Measurements from ENCODE around the gene PIK3R4.

DNA sequence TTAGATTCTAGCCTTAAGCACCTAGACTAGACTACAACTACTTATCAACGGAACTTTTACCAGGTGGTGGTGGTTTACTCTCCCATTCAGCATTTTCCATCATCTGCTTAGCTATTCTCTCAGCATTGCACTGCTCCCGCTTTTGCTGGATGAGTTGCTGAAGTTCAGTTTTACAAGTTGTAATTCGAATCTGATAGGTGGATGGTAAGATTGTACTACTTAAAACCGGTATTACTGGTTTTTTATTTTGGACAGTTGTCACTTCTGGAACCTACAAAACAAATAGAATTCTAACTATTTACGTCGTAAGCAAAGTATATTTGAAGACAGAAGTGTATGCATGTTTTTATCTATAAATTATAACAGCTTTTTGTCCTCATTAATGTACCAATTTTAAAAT, 41.1 kb downstream of the PIK3R4 start:
- TF ChIP-seq CTCF (IDR thresholded peaks at IDR 0.05) = no peak
- TF ChIP-seq POLR2A (IDR thresholded peaks at IDR 0.05) = no peak
- no peak for TF ChIP-seq POLR2AphosphoS5 (IDR thresholded peaks at IDR 0.05)

Data from breast epithelium (tissue), 3 donors.